H9 (cell line): ENCODE measurements around the gene DOCK2. TPM values are rescaled to one million over a fixed set of nuclear protein-coding genes. Genes with fewer than 3 reads are reported as not detected.

Experiments
- DNase-seq: peaks from one replicate; pipeline ENCODE4 v3.0.0-alpha.2; 2017
- H2AFZ ChIP-seq: one replicate; pipeline ENCODE4 v1.6.1; 2013; ENCODE audit warnings: mild to moderate bottlenecking, low read length, control low read depth, moderate library complexity
- H2AK5ac ChIP-seq: 2 replicates; pipeline ENCODE4 v1.6.1; 2013; ENCODE audit warnings: low read length, control low read depth, mixed read lengths; ENCODE audit not compliant: insufficient read length
- H2BK120ac ChIP-seq: one replicate; pipeline ENCODE4 v1.6.1; 2013; ENCODE audit warnings: low read depth, mild to moderate bottlenecking, low read length, control low read depth, inconsistent platforms; ENCODE audit not compliant: poor library complexity, severe bottlenecking
- H2BK12ac ChIP-seq: 2 replicates; pipeline ENCODE4 v1.6.1; 2013; ENCODE audit warnings: low read length, control low read depth, mixed read lengths, low read depth; ENCODE audit not compliant: insufficient read length
- H2BK15ac ChIP-seq: 2 replicates; pipeline ENCODE4 v1.6.1; 2013; ENCODE audit warnings: low read depth, low read length, control low read depth
- H2BK20ac ChIP-seq: one replicate; pipeline ENCODE4 v1.6.1; 2013; ENCODE audit warnings: low read depth, mild to moderate bottlenecking, low read length, control low read depth, inconsistent platforms; ENCODE audit not compliant: poor library complexity, severe bottlenecking
- H2BK5ac ChIP-seq: 2 replicates; pipeline ENCODE4 v1.6.1; 2013; ENCODE audit warnings: low read length, control low read depth, mixed read lengths; ENCODE audit not compliant: insufficient read length
- H3K14ac ChIP-seq: 2 replicates; pipeline ENCODE4 v1.6.1; 2013; ENCODE audit warnings: low read length, control low read depth; ENCODE audit not compliant: insufficient read depth
- H3K18ac ChIP-seq: 2 replicates; pipeline ENCODE4 v1.6.1; 2013; ENCODE audit warnings: low read depth, mild to moderate bottlenecking, mixed read lengths, low read length, control low read depth; ENCODE audit not compliant: insufficient read length
- H3K23ac ChIP-seq: 2 replicates; pipeline ENCODE4 v1.6.1; 2013; ENCODE audit warnings: low read length, control low read depth, mixed read lengths, low read depth; ENCODE audit not compliant: insufficient read length
- H3K23me2 ChIP-seq: 2 replicates; pipeline ENCODE4 v1.6.1; 2013; ENCODE audit warnings: low read depth, mild to moderate bottlenecking, mixed read lengths, low read length, control low read depth; ENCODE audit not compliant: insufficient read length, poor library complexity, severe bottlenecking
- H3K27ac ChIP-seq: 2 replicates; pipeline ENCODE4 v1.5.1; 2013; ENCODE audit warnings: low read length, control low read depth, mixed read lengths, low read depth; ENCODE audit not compliant: insufficient read length
- H3K27me3 ChIP-seq: 2 replicates; pipeline ENCODE4 v1.6.1; 2013; ENCODE audit warnings: low read length, control low read depth, inconsistent platforms; ENCODE audit not compliant: insufficient read depth
- H3K4ac ChIP-seq: 2 replicates; pipeline ENCODE4 v1.6.1; 2013; ENCODE audit warnings: low read depth, mild to moderate bottlenecking, control low read depth, inconsistent platforms, low read length, moderate library complexity
- H3K4me1 ChIP-seq: 2 replicates; pipeline ENCODE4 v1.6.1; 2013; ENCODE audit warnings: low read length, control low read depth, inconsistent platforms; ENCODE audit not compliant: insufficient read depth
- H3K4me2 ChIP-seq: 2 replicates; pipeline ENCODE4 v1.6.1; 2013; ENCODE audit warnings: low read length, control low read depth, mixed read lengths; ENCODE audit not compliant: insufficient read length, insufficient read depth
- H3K56ac ChIP-seq: 2 replicates; pipeline ENCODE4 v1.6.1; 2013; ENCODE audit warnings: low read depth, mild to moderate bottlenecking, mixed read lengths, low read length, control low read depth; ENCODE audit not compliant: insufficient read length
- H3K79me1 ChIP-seq: 2 replicates; pipeline ENCODE4 v1.6.1; 2013; ENCODE audit warnings: low read depth, mild to moderate bottlenecking, moderate library complexity, low read length, control low read depth, inconsistent platforms; ENCODE audit not compliant: insufficient read depth, poor library complexity, severe bottlenecking
- H3K79me2 ChIP-seq: 2 replicates; pipeline ENCODE4 v1.6.1; 2013; ENCODE audit warnings: low read length, control low read depth, inconsistent platforms; ENCODE audit not compliant: insufficient read depth
- H3K9ac ChIP-seq: 2 replicates; pipeline ENCODE4 v1.6.1; 2013; ENCODE audit warnings: low read length, control low read depth, mixed read lengths; ENCODE audit not compliant: insufficient read length; ENCODE audit errors: extremely low read depth
- H3K9me3 ChIP-seq: one replicate; pipeline ENCODE4 v1.6.1; 2013; ENCODE audit warnings: low read depth, low read length, inconsistent platforms; ENCODE audit not compliant: control insufficient read depth
- H3T11ph ChIP-seq: one replicate; pipeline ENCODE4 v1.6.1; 2013; ENCODE audit warnings: mild to moderate bottlenecking, low read length, control low read depth, inconsistent platforms
- H4K20me1 ChIP-seq: one replicate; pipeline ENCODE4 v1.6.1; 2013; ENCODE audit not compliant: control insufficient read depth, insufficient read length, insufficient read depth
- H4K5ac ChIP-seq: 2 replicates; pipeline ENCODE4 v1.6.1; 2013; ENCODE audit warnings: low read depth, mild to moderate bottlenecking, mixed read lengths, low read length, control low read depth; ENCODE audit not compliant: insufficient read length
- H4K8ac ChIP-seq: replicated peaks from 2 replicates; pipeline ENCODE4 v1.6.1; 2013; ENCODE audit warnings: low read length, control low read depth, mixed read lengths, low read depth; ENCODE audit not compliant: insufficient read length
- H4K91ac ChIP-seq: 2 replicates; pipeline ENCODE4 v1.6.1; 2013; ENCODE audit warnings: low read depth, mild to moderate bottlenecking, moderate library complexity, mixed read lengths, low read length, control low read depth; ENCODE audit not compliant: insufficient read length
- H3K27ac Mint-ChIP-seq, 3 experiments: 2 replicates in 2 of 3; 3 replicates in 1 of 3; pipeline ENCODE4 v1.8.0; 2020 to 2021; ENCODE audit warnings: mixed read lengths in 3 of 3, mild to moderate bottlenecking in 1 of 3, moderate library complexity in 1 of 3
- H3K27me3 Mint-ChIP-seq: 2 replicates; pipeline ENCODE4 v1.8.0; 2021; ENCODE audit warnings: low read depth, mild to moderate bottlenecking, moderate library complexity, mixed read lengths
- H3K36me3 Mint-ChIP-seq, 3 experiments: 2 replicates in 2 of 3; 3 replicates in 1 of 3; pipeline ENCODE4 v1.8.0; 2020 to 2021; ENCODE audit warnings: low read depth in 3 of 3, mixed read lengths in 3 of 3; ENCODE audit not compliant: insufficient read depth in 1 of 3
- H3K4me1 Mint-ChIP-seq, 2 experiments: 2 replicates each; pipeline ENCODE4 v1.8.0; 2020; ENCODE audit warnings: mixed read lengths in 2 of 2
- H3K4me3 Mint-ChIP-seq, 2 experiments: 2 replicates in 1 of 2; 3 replicates in 1 of 2; pipeline ENCODE4 v1.8.0; 2020 to 2021; ENCODE audit warnings: mild to moderate bottlenecking in 2 of 2, mixed read lengths in 2 of 2, moderate library complexity in 1 of 2
- H3K9me3 Mint-ChIP-seq, 2 experiments: 2 replicates in 1 of 2; 3 replicates in 1 of 2; pipeline ENCODE4 v1.8.0; 2020; ENCODE audit warnings: mild to moderate bottlenecking in 2 of 2, mixed read lengths in 2 of 2, moderate library complexity in 1 of 2
- CTCF ChIP-seq: fragments of 200-600 bp; sonication (generic); conservative IDR thresholded peaks from 3 replicates; pipeline ENCODE4 v1.8.0; 2021; ENCODE audit warnings: antibody characterized with exemption, mild to moderate bottlenecking
- total RNA-seq: library from RNA; stranded (reverse); gene quantifications from 2 replicates; pipeline ENCODE4 v1.2.1, GENCODE V29; 2021

DOCK2 gene
- total RNA-seq, 1 experiment from 2014 or later, result 7.8 TPM

GRCh38 chr5:169842699-169843098 is 205.6 kb downstream of the DOCK2 start:
- Histone ChIP-seq H2BK12ac (no peak overlapping the region), H3K4ac (no peak overlapping the region), H3K56ac (no peak overlapping the region), H3K23me2 (no peaks in the 10 kb centered on the region), H2BK20ac (no peak overlapping the region), H2AK5ac (no peak overlapping the region), H3K4me1 (no peaks in the 10 kb centered on the region), H3K14ac (no peak overlapping the region), H3K27me3 (no peaks in the 10 kb centered on the region), H4K5ac (no peak overlapping the region), H4K91ac (no peak overlapping the region), H2BK15ac (no peak overlapping the region), H3K9me3 (no peaks in the 10 kb centered on the region), H3K79me1 (no peaks in the 10 kb centered on the region), H3K23ac (no peak overlapping the region), H3K27ac (no peak overlapping the region), H2AFZ (no peak overlapping the region), H3K4me2 (no peak overlapping the region), H2BK5ac (no peak overlapping the region), H3K79me2 (no peaks in the 10 kb centered on the region), H3T11ph (no peak overlapping the region), H4K20me1 (no peaks in the 10 kb centered on the region), H4K8ac (no peak overlapping the region), H3K18ac (no peak overlapping the region), H3K9ac (no peak overlapping the region), H2BK120ac (no peak overlapping the region)
- no peak for TF ChIP-seq CTCF
- Mint-ChIP-seq H3K36me3 (no peaks in the 10 kb centered on the region; a peak in 1 of 7 replicates), H3K27me3 (no peaks in the 10 kb centered on the region; the same call in 1 of the 2 replicates), H3K27ac (no peak overlapping the region), H3K4me1 (peaks cover 0 to 7% of the 10 kb centered on the region in 2 experiments; a peak in 1 of 4 replicates), H3K4me3 (no peak overlapping the region), H3K9me3 (no peaks in the 10 kb centered on the region; a peak in 1 of 5 replicates)
- no peak for DNase-seq
